Neural cell (in vitro differentiated cells): ENCODE results near the gene ZNF804A. TPM values are rescaled to one million over a fixed set of nuclear protein-coding genes. Genes with fewer than 3 reads are reported as not detected.
A peak's percentile ranks its signal among the peaks of the same experiment; 100 is the strongest.

Source experiments
- H2AFZ ChIP-seq: fragments of 200-600, 300-800 bp; sonication (generic), shearing (Covaris generic); 2 replicates; pipeline ENCODE4 v1.6.0; 2014; ENCODE audit warnings: low read depth, mild to moderate bottlenecking, antibody characterized with exemption, low read length, moderate library complexity
- H3F3A ChIP-seq: fragments of 200-600 bp; shearing (Covaris generic); 2 replicates; pipeline ENCODE4 v1.6.1; 2016; ENCODE audit warnings: mild to moderate bottlenecking, moderate library complexity, mixed read lengths, antibody characterized with exemption, low read length; ENCODE audit not compliant: insufficient read depth, poor library complexity, severe bottlenecking
- H3K27ac ChIP-seq: fragments of 200-600, 300-800 bp; sonication (generic), shearing (Covaris generic); 2 replicates; pipeline ENCODE4 v1.5.1; 2014; ENCODE audit warnings: mild to moderate bottlenecking, low read length, moderate library complexity
- H3K27me3 ChIP-seq: fragments of 300-800, 200-600 bp; sonication (generic), shearing (Covaris generic); 2 replicates; pipeline ENCODE4 v1.6.0; 2014; ENCODE audit warnings: mild to moderate bottlenecking, low read depth, low read length, moderate library complexity; ENCODE audit not compliant: insufficient read depth
- H3K36me3 ChIP-seq: fragments of 300-800, 200-600 bp; sonication (generic), shearing (Covaris generic); 2 replicates; pipeline ENCODE4 v1.5.1; 2014; ENCODE audit warnings: mild to moderate bottlenecking, antibody characterized with exemption, low read length, moderate library complexity; ENCODE audit not compliant: insufficient read depth
- H3K4me2 ChIP-seq: fragments of 300-800, 200-600 bp; sonication (generic), shearing (Covaris generic); 2 replicates; pipeline ENCODE4 v1.6.0; 2014; ENCODE audit warnings: mild to moderate bottlenecking, low read length
- H3K4me3 ChIP-seq: fragments of 300-800, 200-600 bp; sonication (generic), shearing (Covaris generic); 2 replicates; pipeline ENCODE4 v1.5.1; 2014; ENCODE audit warnings: mild to moderate bottlenecking, low read length, moderate library complexity
- H3K79me2 ChIP-seq: fragments of 200-600 bp; shearing (Covaris generic); replicated peaks from 2 replicates; pipeline ENCODE4 v1.6.0; 2014; ENCODE audit warnings: mild to moderate bottlenecking, low read length, moderate library complexity; ENCODE audit not compliant: insufficient read depth
- H3K9ac ChIP-seq: fragments of 300-800, 200-600 bp; sonication (generic), shearing (Covaris generic); 2 replicates; pipeline ENCODE4 v1.6.1; 2016; ENCODE audit warnings: mild to moderate bottlenecking, low read length, mixed read lengths
- H3K9me2 ChIP-seq: fragments of 200-600 bp; shearing (Covaris generic); 2 replicates; pipeline ENCODE4 v1.6.1; 2016; ENCODE audit warnings: mild to moderate bottlenecking, low read length, mixed read lengths; ENCODE audit not compliant: insufficient read depth
- H3K9me3 ChIP-seq: fragments of 200-600, 300-800 bp; sonication (generic), shearing (Covaris generic); 2 replicates; pipeline ENCODE4 v1.6.1; 2016; ENCODE audit warnings: mild to moderate bottlenecking, mixed run types, low read length, moderate library complexity, mixed read lengths
- H4K20me1 ChIP-seq: fragments of 200-600 bp; shearing (Covaris generic); 2 replicates; pipeline ENCODE4 v1.6.1; 2016; ENCODE audit warnings: mild to moderate bottlenecking, mixed run types; ENCODE audit not compliant: insufficient read depth
- EP300 ChIP-seq: fragments of 450-650 bp; conservative IDR thresholded peaks from 2 replicates; pipeline ENCODE4 v1.6.1; 2014; ENCODE audit warnings: antibody characterized with exemption, mild to moderate bottlenecking, moderate library complexity; ENCODE audit not compliant: poor library complexity, severe bottlenecking
- EZH2 ChIP-seq: fragments of 200-600, 300-800 bp; shearing (Covaris generic), sonication (generic); IDR thresholded peaks from 2 replicates; pipeline ENCODE4 v1.6.1; 2014; ENCODE audit warnings: antibody characterized with exemption, low read length, borderline replicate concordance, mild to moderate bottlenecking; ENCODE audit not compliant: insufficient read depth, poor library complexity, severe bottlenecking
- MXI1 ChIP-seq: fragments of 450-650 bp; conservative IDR thresholded peaks from 2 replicates; pipeline ENCODE4 v1.6.1; 2014; ENCODE audit warnings: antibody characterized with exemption, mild to moderate bottlenecking; ENCODE audit not compliant: poor library complexity, severe bottlenecking
- POLR2AphosphoS5 ChIP-seq: IDR thresholded peaks from 2 replicates; pipeline ENCODE4 v1.6.1; 2012
- RAD21 ChIP-seq: fragments of 450-650 bp; conservative IDR thresholded peaks from 2 replicates; pipeline ENCODE4 v1.6.1; 2014; ENCODE audit warnings: antibody characterized with exemption, mild to moderate bottlenecking, moderate library complexity
- SMC3 ChIP-seq: fragments of 450-650 bp; conservative IDR thresholded peaks from 2 replicates; pipeline ENCODE4 v1.6.1; 2014; ENCODE audit warnings: antibody characterized with exemption, mild to moderate bottlenecking, moderate library complexity; ENCODE audit not compliant: poor library complexity
- TAF1 ChIP-seq: IDR thresholded peaks from 2 replicates; pipeline ENCODE4 v1.6.1; 2012; ENCODE audit warnings: low read depth
- polyA plus RNA-seq: library from polyadenylated mRNA; depleted of rRNA; stranded (reverse); fragments of >200 nt; gene quantifications from 2 replicates; pipeline ENCODE4 v1.2.3, GENCODE V29; 2014
- TF ChIP-seq, protein P1 (sequence below): fragments of 450-650 bp; IDR thresholded peaks from 2 replicates; pipeline ENCODE4 v1.5.1; 2014; ENCODE audit warnings: antibody characterized with exemption, mild to moderate bottlenecking, moderate library complexity; ENCODE audit not compliant: poor library complexity, severe bottlenecking
- TF ChIP-seq, protein P2 (sequence below): IDR thresholded peaks from 2 replicates; pipeline ENCODE4 v1.6.1; 2012; ENCODE audit warnings: borderline replicate concordance

ZNF804A gene
- polyA plus RNA-seq, 1 donor from 2014 or later = 2.7 TPM

GRCh38 chr2:184767059-184767458 is 168.7 kb downstream of the ZNF804A start:
- Histone ChIP-seq H3K9me3 (no peaks in the 10 kb centered on the region), H3K4me3 (no peak overlapping the region), H3K27ac (no peak overlapping the region), H3K9ac (no peak overlapping the region), H3F3A (no peaks in the 10 kb centered on the region), H3K36me3 (no peaks in the 10 kb centered on the region), H3K79me2 (no peaks in the 10 kb centered on the region), H3K27me3 (no peaks in the 10 kb centered on the region), H2AFZ (no peak overlapping the region), H3K4me2 (no peak overlapping the region), H4K20me1 (no peaks in the 10 kb centered on the region), H3K9me2 (no peaks in the 10 kb centered on the region)
- TF ChIP-seq, protein P1, sequence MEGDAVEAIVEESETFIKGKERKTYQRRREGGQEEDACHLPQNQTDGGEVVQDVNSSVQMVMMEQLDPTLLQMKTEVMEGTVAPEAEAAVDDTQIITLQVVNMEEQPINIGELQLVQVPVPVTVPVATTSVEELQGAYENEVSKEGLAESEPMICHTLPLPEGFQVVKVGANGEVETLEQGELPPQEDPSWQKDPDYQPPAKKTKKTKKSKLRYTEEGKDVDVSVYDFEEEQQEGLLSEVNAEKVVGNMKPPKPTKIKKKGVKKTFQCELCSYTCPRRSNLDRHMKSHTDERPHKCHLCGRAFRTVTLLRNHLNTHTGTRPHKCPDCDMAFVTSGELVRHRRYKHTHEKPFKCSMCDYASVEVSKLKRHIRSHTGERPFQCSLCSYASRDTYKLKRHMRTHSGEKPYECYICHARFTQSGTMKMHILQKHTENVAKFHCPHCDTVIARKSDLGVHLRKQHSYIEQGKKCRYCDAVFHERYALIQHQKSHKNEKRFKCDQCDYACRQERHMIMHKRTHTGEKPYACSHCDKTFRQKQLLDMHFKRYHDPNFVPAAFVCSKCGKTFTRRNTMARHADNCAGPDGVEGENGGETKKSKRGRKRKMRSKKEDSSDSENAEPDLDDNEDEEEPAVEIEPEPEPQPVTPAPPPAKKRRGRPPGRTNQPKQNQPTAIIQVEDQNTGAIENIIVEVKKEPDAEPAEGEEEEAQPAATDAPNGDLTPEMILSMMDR = no peak
- no peak for TF ChIP-seq MXI1
- TF ChIP-seq EZH2 = no peak
- TF ChIP-seq TAF1 = no peak
- no peak for TF ChIP-seq SMC3
- TF ChIP-seq POLR2AphosphoS5 = no peak
- no peak for TF ChIP-seq EP300
- TF ChIP-seq RAD21 = no peak
- TF ChIP-seq, protein P2, sequence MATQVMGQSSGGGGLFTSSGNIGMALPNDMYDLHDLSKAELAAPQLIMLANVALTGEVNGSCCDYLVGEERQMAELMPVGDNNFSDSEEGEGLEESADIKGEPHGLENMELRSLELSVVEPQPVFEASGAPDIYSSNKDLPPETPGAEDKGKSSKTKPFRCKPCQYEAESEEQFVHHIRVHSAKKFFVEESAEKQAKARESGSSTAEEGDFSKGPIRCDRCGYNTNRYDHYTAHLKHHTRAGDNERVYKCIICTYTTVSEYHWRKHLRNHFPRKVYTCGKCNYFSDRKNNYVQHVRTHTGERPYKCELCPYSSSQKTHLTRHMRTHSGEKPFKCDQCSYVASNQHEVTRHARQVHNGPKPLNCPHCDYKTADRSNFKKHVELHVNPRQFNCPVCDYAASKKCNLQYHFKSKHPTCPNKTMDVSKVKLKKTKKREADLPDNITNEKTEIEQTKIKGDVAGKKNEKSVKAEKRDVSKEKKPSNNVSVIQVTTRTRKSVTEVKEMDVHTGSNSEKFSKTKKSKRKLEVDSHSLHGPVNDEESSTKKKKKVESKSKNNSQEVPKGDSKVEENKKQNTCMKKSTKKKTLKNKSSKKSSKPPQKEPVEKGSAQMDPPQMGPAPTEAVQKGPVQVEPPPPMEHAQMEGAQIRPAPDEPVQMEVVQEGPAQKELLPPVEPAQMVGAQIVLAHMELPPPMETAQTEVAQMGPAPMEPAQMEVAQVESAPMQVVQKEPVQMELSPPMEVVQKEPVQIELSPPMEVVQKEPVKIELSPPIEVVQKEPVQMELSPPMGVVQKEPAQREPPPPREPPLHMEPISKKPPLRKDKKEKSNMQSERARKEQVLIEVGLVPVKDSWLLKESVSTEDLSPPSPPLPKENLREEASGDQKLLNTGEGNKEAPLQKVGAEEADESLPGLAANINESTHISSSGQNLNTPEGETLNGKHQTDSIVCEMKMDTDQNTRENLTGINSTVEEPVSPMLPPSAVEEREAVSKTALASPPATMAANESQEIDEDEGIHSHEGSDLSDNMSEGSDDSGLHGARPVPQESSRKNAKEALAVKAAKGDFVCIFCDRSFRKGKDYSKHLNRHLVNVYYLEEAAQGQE = no peak

GRCh38 chr2:184769023-184769422 is 170.7 kb downstream of the ZNF804A start:
- no peak overlapping the region for H3K4me3 ChIP-seq
- no peak overlapping the region for H2AFZ ChIP-seq
- no peaks in the 10 kb centered on the region for H4K20me1 ChIP-seq
- no peak overlapping the region for H3K4me2 ChIP-seq
- no peaks in the 10 kb centered on the region for H3F3A ChIP-seq
- no peaks in the 10 kb centered on the region for H3K27me3 ChIP-seq
- H3K27ac ChIP-seq = no peak overlapping the region
- H3K9ac ChIP-seq = no peak overlapping the region
- no peaks in the 10 kb centered on the region for H3K36me3 ChIP-seq
- no peak for TF ChIP-seq MXI1
- no peak for TF ChIP-seq TAF1
- TF ChIP-seq, protein P1 = no peak
- no peak for TF ChIP-seq EP300
- no peak for TF ChIP-seq RAD21
- TF ChIP-seq POLR2AphosphoS5 = peak; percentile 45
- no peaks in the 10 kb centered on the region for H3K9me2 ChIP-seq
- H3K9me3 ChIP-seq = no peaks in the 10 kb centered on the region
- H3K79me2 ChIP-seq = no peaks in the 10 kb centered on the region
